HEK293 (cell line): ENCODE data around the gene LLGL1.

Experiments used
- HOXA7 ChIP-seq: sonication (generic); formaldehyde crosslinking; IDR thresholded peaks from 2 replicates; pipeline ENCODE4 v1.8.1; 2022; ENCODE audit warnings: missing genetic modification reagents, borderline replicate concordance
- PRDM1 ChIP-seq: fragments of 450-650 bp; formaldehyde crosslinking; IDR thresholded peaks from 2 replicates; pipeline ENCODE4; 2016; ENCODE audit warnings: missing biosample characterization, missing genetic modification characterization
- RBAK ChIP-seq: fragments of 450-650 bp; formaldehyde crosslinking; IDR thresholded peaks from 2 replicates; pipeline ENCODE4 v1.5.1; 2016; ENCODE audit warnings: missing biosample characterization, missing genetic modification characterization
- SETDB1 ChIP-seq: IDR thresholded peaks from one replicate; pipeline ENCODE4 v1.6.1; 2017; ENCODE audit warnings: mild to moderate bottlenecking, low read length, moderate library complexity, mixed read lengths; ENCODE audit not compliant: insufficient read length
- SP2 ChIP-seq: fragments of 450-650 bp; formaldehyde crosslinking; IDR thresholded peaks from 2 replicates; pipeline ENCODE4 v1.5.1; 2016; ENCODE audit warnings: missing biosample characterization, missing genetic modification characterization
- ZNF121 ChIP-seq: fragments of 450-650 bp; formaldehyde crosslinking; IDR thresholded peaks from 2 replicates; pipeline ENCODE4 v1.5.1; 2016; ENCODE audit warnings: missing biosample characterization, missing genetic modification characterization
- ZNF157 ChIP-seq: fragments of 450-650 bp; formaldehyde crosslinking; IDR thresholded peaks from 2 replicates; pipeline ENCODE4 v1.5.1; 2016; ENCODE audit warnings: missing biosample characterization, missing genetic modification characterization
- ZNF169 ChIP-seq: fragments of 450-650 bp; formaldehyde crosslinking; IDR thresholded peaks from 2 replicates; pipeline ENCODE4 v1.5.1; 2016; ENCODE audit warnings: missing biosample characterization, missing genetic modification characterization
- ZNF274 ChIP-seq, 2 experiments: fragments of 200-500 bp in 1 of 2; fragments of 450-650 bp in 1 of 2; sonication (Bioruptor generic) in 1 of 2; formaldehyde crosslinking in 1 of 2; IDR thresholded peaks; 2 replicates each; pipeline versions ENCODE4 v1.5.1 to v1.6.1; 2014 to 2016; ENCODE audit warnings: borderline replicate concordance in 1 of 2, inconsistent platforms in 1 of 2, low read length in 1 of 2, missing biosample characterization in 1 of 2, missing genetic modification characterization in 1 of 2
- ZNF423 ChIP-seq: fragments of 450-650 bp; formaldehyde crosslinking; IDR thresholded peaks from 2 replicates; pipeline ENCODE4 v1.5.1; 2016; ENCODE audit warnings: missing biosample characterization, missing genetic modification characterization
- ZNF501 ChIP-seq: fragments of 450-650 bp; formaldehyde crosslinking; IDR thresholded peaks from 2 replicates; pipeline ENCODE4 v1.5.1; 2016; ENCODE audit warnings: missing biosample characterization, missing genetic modification characterization
- ZNF510 ChIP-seq: fragments of 450-650 bp; formaldehyde crosslinking; IDR thresholded peaks from 2 replicates; pipeline ENCODE4 v1.5.1; 2018; ENCODE audit warnings: mild to moderate bottlenecking, missing genetic modification characterization, missing biosample characterization; ENCODE audit not compliant: insufficient replicate concordance
- ZNF514 ChIP-seq: fragments of 450-650 bp; formaldehyde crosslinking; IDR thresholded peaks from 2 replicates; pipeline ENCODE4 v1.5.1; 2016; ENCODE audit warnings: missing biosample characterization, missing genetic modification characterization
- ZNF555 ChIP-seq: fragments of 450-650 bp; formaldehyde crosslinking; conservative IDR thresholded peaks from 2 replicates; pipeline ENCODE4 v1.5.1; 2017; ENCODE audit warnings: missing biosample characterization, mild to moderate bottlenecking, missing genetic modification characterization, inconsistent platforms
- ZNF629 ChIP-seq: fragments of 450-650 bp; formaldehyde crosslinking; IDR thresholded peaks from 2 replicates; pipeline ENCODE4 v1.5.1; 2017; ENCODE audit warnings: missing biosample characterization, missing genetic modification characterization
- ZNF677 ChIP-seq: fragments of 450-650 bp; IDR thresholded peaks from 2 replicates; pipeline ENCODE4 v1.5.0; 2018; ENCODE audit warnings: missing biosample characterization, mild to moderate bottlenecking, missing genetic modification characterization, moderate library complexity
- ZNF701 ChIP-seq: fragments of 450-650 bp; formaldehyde crosslinking; IDR thresholded peaks from 2 replicates; pipeline ENCODE4 v1.5.1; 2016; ENCODE audit warnings: missing biosample characterization, missing genetic modification characterization
- ZNF768 ChIP-seq: fragments of 450-650 bp; formaldehyde crosslinking; IDR thresholded peaks from 2 replicates; pipeline ENCODE4 v1.5.1; 2018; ENCODE audit warnings: missing biosample characterization, mild to moderate bottlenecking, missing genetic modification characterization
- TF ChIP-seq, protein P1 (sequence below): fragments of 450-650 bp; IDR thresholded peaks from 2 replicates; pipeline ENCODE4 v1.5.1; 2018; ENCODE audit warnings: missing biosample characterization, mild to moderate bottlenecking, missing genetic modification characterization
- TF ChIP-seq, protein P2 (sequence below): fragments of 450-650 bp; formaldehyde crosslinking; IDR thresholded peaks from 2 replicates; pipeline ENCODE4 v1.5.1; 2017; ENCODE audit warnings: missing biosample characterization, missing genetic modification characterization
- TF ChIP-seq, protein P3 (sequence below): fragments of 450-650 bp; formaldehyde crosslinking; IDR thresholded peaks from 2 replicates; pipeline ENCODE4 v1.5.1; 2016; ENCODE audit warnings: missing biosample characterization, missing genetic modification characterization
- TF ChIP-seq, protein P4 (sequence below): IDR thresholded peaks from 2 replicates; pipeline ENCODE4 v1.6.1; 2011; ENCODE audit warnings: mild to moderate bottlenecking, low read depth, low read length, borderline replicate concordance
- TF ChIP-seq, protein P5 (sequence below): fragments of 450-650 bp; formaldehyde crosslinking; IDR thresholded peaks from 2 replicates; pipeline ENCODE4 v1.5.1; 2016; ENCODE audit warnings: missing biosample characterization, missing genetic modification characterization, borderline replicate concordance
- TF ChIP-seq, protein P6 (sequence below): fragments of 450-650 bp; formaldehyde crosslinking; IDR thresholded peaks from 2 replicates; pipeline ENCODE4 v1.5.1; 2016; ENCODE audit warnings: missing biosample characterization, missing genetic modification characterization
- TF ChIP-seq, protein P7 (sequence below): fragments of 450-650 bp; formaldehyde crosslinking; IDR thresholded peaks from 2 replicates; pipeline ENCODE4 v1.5.0; 2017; ENCODE audit warnings: missing biosample characterization, missing genetic modification characterization, borderline replicate concordance

LLGL1 gene

DNA sequence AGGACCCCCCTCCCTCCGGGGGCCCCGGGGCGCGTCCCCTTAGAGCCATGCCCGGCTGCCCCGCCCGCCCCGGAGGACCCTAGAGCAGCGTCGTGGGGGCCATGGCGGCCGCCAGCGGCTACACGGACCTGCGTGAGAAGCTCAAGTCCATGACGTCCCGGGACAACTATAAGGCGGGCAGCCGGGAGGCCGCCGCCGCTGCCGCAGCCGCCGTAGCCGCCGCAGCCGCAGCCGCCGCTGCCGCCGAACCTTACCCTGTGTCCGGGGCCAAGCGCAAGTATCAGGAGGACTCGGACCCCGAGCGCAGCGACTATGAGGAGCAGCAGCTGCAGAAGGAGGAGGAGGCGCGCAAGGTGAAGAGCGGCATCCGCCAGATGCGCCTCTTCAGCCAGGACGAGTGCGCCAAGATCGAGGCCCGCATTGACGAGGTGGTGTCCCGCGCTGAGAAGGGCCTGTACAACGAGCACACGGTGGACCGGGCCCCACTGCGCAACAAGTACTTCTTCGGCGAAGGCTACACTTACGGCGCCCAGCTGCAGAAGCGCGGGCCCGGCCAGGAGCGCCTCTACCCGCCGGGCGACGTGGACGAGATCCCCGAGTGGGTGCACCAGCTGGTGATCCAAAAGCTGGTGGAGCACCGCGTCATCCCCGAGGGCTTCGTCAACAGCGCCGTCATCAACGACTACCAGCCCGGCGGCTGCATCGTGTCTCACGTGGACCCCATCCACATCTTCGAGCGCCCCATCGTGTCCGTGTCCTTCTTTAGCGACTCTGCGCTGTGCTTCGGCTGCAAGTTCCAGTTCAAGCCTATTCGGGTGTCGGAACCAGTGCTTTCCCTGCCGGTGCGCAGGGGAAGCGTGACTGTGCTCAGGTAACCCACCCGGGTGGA lies 41.0 kb upstream of the LLGL1 start (continued):
- TF ChIP-seq ZNF629 (tag by site-specific recombination), result peak; percentile 94
- no peak for TF ChIP-seq SP2 (tag by site-specific recombination)
- TF ChIP-seq, protein P1, sequence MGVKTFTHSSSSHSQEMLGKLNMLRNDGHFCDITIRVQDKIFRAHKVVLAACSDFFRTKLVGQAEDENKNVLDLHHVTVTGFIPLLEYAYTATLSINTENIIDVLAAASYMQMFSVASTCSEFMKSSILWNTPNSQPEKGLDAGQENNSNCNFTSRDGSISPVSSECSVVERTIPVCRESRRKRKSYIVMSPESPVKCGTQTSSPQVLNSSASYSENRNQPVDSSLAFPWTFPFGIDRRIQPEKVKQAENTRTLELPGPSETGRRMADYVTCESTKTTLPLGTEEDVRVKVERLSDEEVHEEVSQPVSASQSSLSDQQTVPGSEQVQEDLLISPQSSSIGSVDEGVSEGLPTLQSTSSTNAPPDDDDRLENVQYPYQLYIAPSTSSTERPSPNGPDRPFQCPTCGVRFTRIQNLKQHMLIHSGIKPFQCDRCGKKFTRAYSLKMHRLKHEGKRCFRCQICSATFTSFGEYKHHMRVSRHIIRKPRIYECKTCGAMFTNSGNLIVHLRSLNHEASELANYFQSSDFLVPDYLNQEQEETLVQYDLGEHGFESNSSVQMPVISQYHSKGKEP, result no peak
- no peak for TF ChIP-seq ZNF555 (tag by site-specific recombination)
- TF ChIP-seq ZNF169 (tag by site-specific recombination), result no peak
- TF ChIP-seq ZNF768 (tag by site-specific recombination), result no peak
- TF ChIP-seq ZNF677 (tag by site-specific recombination), result no peak
- TF ChIP-seq, protein P2, sequence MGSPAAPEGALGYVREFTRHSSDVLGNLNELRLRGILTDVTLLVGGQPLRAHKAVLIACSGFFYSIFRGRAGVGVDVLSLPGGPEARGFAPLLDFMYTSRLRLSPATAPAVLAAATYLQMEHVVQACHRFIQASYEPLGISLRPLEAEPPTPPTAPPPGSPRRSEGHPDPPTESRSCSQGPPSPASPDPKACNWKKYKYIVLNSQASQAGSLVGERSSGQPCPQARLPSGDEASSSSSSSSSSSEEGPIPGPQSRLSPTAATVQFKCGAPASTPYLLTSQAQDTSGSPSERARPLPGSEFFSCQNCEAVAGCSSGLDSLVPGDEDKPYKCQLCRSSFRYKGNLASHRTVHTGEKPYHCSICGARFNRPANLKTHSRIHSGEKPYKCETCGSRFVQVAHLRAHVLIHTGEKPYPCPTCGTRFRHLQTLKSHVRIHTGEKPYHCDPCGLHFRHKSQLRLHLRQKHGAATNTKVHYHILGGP (tag by site-specific recombination), result no peak
- no peak for TF ChIP-seq ZNF121
- TF ChIP-seq ZNF701, result no peak
- no peak for TF ChIP-seq ZNF510 (tag by site-specific recombination)
- no peak for TF ChIP-seq RBAK (tag by site-specific recombination)
- TF ChIP-seq, protein P3, sequence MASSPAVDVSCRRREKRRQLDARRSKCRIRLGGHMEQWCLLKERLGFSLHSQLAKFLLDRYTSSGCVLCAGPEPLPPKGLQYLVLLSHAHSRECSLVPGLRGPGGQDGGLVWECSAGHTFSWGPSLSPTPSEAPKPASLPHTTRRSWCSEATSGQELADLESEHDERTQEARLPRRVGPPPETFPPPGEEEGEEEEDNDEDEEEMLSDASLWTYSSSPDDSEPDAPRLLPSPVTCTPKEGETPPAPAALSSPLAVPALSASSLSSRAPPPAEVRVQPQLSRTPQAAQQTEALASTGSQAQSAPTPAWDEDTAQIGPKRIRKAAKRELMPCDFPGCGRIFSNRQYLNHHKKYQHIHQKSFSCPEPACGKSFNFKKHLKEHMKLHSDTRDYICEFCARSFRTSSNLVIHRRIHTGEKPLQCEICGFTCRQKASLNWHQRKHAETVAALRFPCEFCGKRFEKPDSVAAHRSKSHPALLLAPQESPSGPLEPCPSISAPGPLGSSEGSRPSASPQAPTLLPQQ, result peak; percentile 90
- TF ChIP-seq SETDB1, result no peak
- TF ChIP-seq ZNF274 (IDR thresholded peaks at IDR 0.05; ENCODE audit: low read length), result no peak
- no peak for TF ChIP-seq ZNF274 (tag by site-specific recombination; IDR thresholded peaks at IDR 0.05; ENCODE audit: borderline replicate concordance)
- TF ChIP-seq, protein P4, sequence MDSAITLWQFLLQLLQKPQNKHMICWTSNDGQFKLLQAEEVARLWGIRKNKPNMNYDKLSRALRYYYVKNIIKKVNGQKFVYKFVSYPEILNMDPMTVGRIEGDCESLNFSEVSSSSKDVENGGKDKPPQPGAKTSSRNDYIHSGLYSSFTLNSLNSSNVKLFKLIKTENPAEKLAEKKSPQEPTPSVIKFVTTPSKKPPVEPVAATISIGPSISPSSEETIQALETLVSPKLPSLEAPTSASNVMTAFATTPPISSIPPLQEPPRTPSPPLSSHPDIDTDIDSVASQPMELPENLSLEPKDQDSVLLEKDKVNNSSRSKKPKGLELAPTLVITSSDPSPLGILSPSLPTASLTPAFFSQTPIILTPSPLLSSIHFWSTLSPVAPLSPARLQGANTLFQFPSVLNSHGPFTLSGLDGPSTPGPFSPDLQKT, result no peak
- no peak for TF ChIP-seq ZNF423
- TF ChIP-seq, protein P5, sequence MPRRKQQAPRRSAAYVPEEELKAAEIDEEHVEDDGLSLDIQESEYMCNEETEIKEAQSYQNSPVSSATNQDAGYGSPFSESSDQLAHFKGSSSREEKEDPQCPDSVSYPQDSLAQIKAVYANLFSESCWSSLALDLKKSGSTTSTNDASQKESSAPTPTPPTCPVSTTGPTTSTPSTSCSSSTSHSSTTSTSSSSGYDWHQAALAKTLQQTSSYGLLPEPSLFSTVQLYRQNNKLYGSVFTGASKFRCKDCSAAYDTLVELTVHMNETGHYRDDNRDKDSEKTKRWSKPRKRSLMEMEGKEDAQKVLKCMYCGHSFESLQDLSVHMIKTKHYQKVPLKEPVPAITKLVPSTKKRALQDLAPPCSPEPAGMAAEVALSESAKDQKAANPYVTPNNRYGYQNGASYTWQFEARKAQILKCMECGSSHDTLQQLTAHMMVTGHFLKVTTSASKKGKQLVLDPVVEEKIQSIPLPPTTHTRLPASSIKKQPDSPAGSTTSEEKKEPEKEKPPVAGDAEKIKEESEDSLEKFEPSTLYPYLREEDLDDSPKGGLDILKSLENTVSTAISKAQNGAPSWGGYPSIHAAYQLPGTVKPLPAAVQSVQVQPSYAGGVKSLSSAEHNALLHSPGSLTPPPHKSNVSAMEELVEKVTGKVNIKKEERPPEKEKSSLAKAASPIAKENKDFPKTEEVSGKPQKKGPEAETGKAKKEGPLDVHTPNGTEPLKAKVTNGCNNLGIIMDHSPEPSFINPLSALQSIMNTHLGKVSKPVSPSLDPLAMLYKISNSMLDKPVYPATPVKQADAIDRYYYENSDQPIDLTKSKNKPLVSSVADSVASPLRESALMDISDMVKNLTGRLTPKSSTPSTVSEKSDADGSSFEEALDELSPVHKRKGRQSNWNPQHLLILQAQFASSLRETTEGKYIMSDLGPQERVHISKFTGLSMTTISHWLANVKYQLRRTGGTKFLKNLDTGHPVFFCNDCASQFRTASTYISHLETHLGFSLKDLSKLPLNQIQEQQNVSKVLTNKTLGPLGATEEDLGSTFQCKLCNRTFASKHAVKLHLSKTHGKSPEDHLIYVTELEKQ (tag by site-specific recombination), result no peak
- TF ChIP-seq PRDM1 (tag by site-specific recombination), result no peak
- no peak for TF ChIP-seq ZNF157 (tag by site-specific recombination)
- TF ChIP-seq ZNF501, result peak; percentile 20; the same call in 1 of the 2 replicates
- TF ChIP-seq, protein P6, sequence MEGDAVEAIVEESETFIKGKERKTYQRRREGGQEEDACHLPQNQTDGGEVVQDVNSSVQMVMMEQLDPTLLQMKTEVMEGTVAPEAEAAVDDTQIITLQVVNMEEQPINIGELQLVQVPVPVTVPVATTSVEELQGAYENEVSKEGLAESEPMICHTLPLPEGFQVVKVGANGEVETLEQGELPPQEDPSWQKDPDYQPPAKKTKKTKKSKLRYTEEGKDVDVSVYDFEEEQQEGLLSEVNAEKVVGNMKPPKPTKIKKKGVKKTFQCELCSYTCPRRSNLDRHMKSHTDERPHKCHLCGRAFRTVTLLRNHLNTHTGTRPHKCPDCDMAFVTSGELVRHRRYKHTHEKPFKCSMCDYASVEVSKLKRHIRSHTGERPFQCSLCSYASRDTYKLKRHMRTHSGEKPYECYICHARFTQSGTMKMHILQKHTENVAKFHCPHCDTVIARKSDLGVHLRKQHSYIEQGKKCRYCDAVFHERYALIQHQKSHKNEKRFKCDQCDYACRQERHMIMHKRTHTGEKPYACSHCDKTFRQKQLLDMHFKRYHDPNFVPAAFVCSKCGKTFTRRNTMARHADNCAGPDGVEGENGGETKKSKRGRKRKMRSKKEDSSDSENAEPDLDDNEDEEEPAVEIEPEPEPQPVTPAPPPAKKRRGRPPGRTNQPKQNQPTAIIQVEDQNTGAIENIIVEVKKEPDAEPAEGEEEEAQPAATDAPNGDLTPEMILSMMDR (tag by site-specific recombination), result peak; percentile 77
- TF ChIP-seq, protein P7, sequence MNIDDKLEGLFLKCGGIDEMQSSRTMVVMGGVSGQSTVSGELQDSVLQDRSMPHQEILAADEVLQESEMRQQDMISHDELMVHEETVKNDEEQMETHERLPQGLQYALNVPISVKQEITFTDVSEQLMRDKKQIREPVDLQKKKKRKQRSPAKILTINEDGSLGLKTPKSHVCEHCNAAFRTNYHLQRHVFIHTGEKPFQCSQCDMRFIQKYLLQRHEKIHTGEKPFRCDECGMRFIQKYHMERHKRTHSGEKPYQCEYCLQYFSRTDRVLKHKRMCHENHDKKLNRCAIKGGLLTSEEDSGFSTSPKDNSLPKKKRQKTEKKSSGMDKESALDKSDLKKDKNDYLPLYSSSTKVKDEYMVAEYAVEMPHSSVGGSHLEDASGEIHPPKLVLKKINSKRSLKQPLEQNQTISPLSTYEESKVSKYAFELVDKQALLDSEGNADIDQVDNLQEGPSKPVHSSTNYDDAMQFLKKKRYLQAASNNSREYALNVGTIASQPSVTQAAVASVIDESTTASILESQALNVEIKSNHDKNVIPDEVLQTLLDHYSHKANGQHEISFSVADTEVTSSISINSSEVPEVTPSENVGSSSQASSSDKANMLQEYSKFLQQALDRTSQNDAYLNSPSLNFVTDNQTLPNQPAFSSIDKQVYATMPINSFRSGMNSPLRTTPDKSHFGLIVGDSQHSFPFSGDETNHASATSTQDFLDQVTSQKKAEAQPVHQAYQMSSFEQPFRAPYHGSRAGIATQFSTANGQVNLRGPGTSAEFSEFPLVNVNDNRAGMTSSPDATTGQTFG (tag by site-specific recombination), result no peak
- no peak for TF ChIP-seq HOXA7 (CRISPR knock-in tag)
- no peak for TF ChIP-seq ZNF514 (tag by site-specific recombination)
